HG03280 (cell line): ENCODE results near the gene MRPL55.
A peak's percentile ranks its signal among the peaks of the same experiment; 100 is the strongest.

Experiments
- ATAC-seq: cut with Tn5 transposase; IDR thresholded peaks from one replicate; pipeline ENCODE4 v1.9.1; 2021; ENCODE audit warnings: mild to moderate bottlenecking, moderate library complexity; ENCODE audit not compliant: unreplicated experiment

MRPL55 gene

GRCh38 chr1:228109073-228109961 is at the start of gene MRPL55:
TSS of gene MRPL55 (minus strand) at chr1:228109299. CDS start at chr1:228108260, 1,039 bp downstream.
- peak; percentile 88 for ATAC-seq

GRCh38 chr1:228158151-228159007 is 49.3 kb upstream of the MRPL55 start:
- no peak for ATAC-seq

- ATAC-seq: no peak
These were observed 48.6 kb upstream of the MRPL55 start for GRCh38 chr1:228157729-228158126.

GRCh38 chr1:228156941-228157728 is 48.0 kb upstream of the MRPL55 start:
- no peak for ATAC-seq

GRCh38 chr1:228156515-228156881 is 47.4 kb upstream of the MRPL55 start:
- ATAC-seq: no peak

- ATAC-seq: no peak
These were observed 46.8 kb upstream of the MRPL55 start for GRCh38 chr1:228155596-228156514.

- ATAC-seq: no peak
These were observed 45.8 kb upstream of the MRPL55 start for GRCh38 chr1:228154670-228155571.

- ATAC-seq: no peak
These were observed 45.0 kb upstream of the MRPL55 start for GRCh38 chr1:228154021-228154669.

GRCh38 chr1:228152918-228153258 is 43.8 kb upstream of the MRPL55 start:
- no peak for ATAC-seq

GRCh38 chr1:228152097-228152917 is 43.2 kb upstream of the MRPL55 start:
- no peak for ATAC-seq

- ATAC-seq: no peak
These were observed 42.3 kb upstream of the MRPL55 start for GRCh38 chr1:228151180-228151925.

- no peak for ATAC-seq
These were observed 41.5 kb upstream of the MRPL55 start for GRCh38 chr1:228150461-228151179.

GRCh38 chr1:228150120-228150460 is 41.0 kb upstream of the MRPL55 start:
- ATAC-seq: no peak

GRCh38 chr1:228149406-228150119 is 40.5 kb upstream of the MRPL55 start, which contains the start of gene GJC2:
TSS of gene GJC2 (plus strand) at chr1:228149930. CDS start at chr1:228157759, 7,829 bp downstream.
- ATAC-seq: no peak

- no peak for ATAC-seq
These were observed 39.9 kb upstream of the MRPL55 start for GRCh38 chr1:228148935-228149405.
